GM12878 (cell line): ENCODE measurements around the gene TRPV5. TPM values are rescaled to one million over a fixed set of nuclear protein-coding genes. Genes with fewer than 3 reads are reported as not detected.

Source experiments
- ATAC-seq: fragments of 200-7000 bp; cut with Tn5 transposase; 3 replicates; pipeline ENCODE4 v1.9.1; 2020; ENCODE audit warnings: mild to moderate bottlenecking, moderate library complexity
- BruUV-seq: library from RNA; stranded (reverse); fragments of 400-500 nt; replicated peaks from 2 replicates; lab custom pipeline; 2021; lab: Mats Ljungman, UMichigan
- CTCF ChIA-PET: fragments of 300-600 bp; sonication (Branson Sonifier 250); formaldehyde crosslinking; extraction: SDS; loops from one replicate; lab custom pipeline; 2021; ENCODE audit warnings: inconsistent platforms; lab: Yijun Ruan, JAX
- POLR2A ChIA-PET: fragments of 350-600 bp; formaldehyde crosslinking; extraction: SDS; loops from one replicate; lab custom pipeline; 2021; ENCODE audit warnings: inconsistent platforms; lab: Charles Lee
- RAD21 ChIA-PET: fragments of 300-600 bp; sonication (Branson Sonifier 250); formaldehyde crosslinking; loops from one replicate; lab custom pipeline; 2023; ENCODE audit warnings: antibody characterized with exemption; ENCODE audit not compliant: unreplicated experiment; lab: Charles Lee
- SMC1A ChIA-PET: fragments of 300-600 bp; sonication (Branson Sonifier 250); formaldehyde crosslinking; loops from one replicate; lab custom pipeline; 2023; ENCODE audit not compliant: unreplicated experiment, uncharacterized antibody; lab: Charles Lee
- DNase-seq: peaks from one replicate; pipeline ENCODE4 v3.0.0-alpha.2; 2011; ENCODE audit warnings: low read depth, low spot score
- FAIRE-seq: peaks from 3 replicates; lab custom pipeline; 2011; peaks lifted over from hg19 to GRCh38; lab: Jason Lieb, UNC
- H2AFZ ChIP-seq: 2 replicates; pipeline ENCODE4 v1.6.0; 2011; ENCODE audit warnings: low read depth, low read length, control low read depth; ENCODE audit not compliant: control insufficient read depth
- H3K27ac ChIP-seq: 2 replicates; pipeline ENCODE4 v1.5.1; 2011; ENCODE audit warnings: control low read depth; ENCODE audit not compliant: control insufficient read depth, insufficient read depth
- H3K27me3 ChIP-seq, 2 experiments: replicated peaks in 1 of 2; 2 replicates each; pipeline versions ENCODE4 v1.6.0 to v1.6.1; 2011; ENCODE audit warnings: low read length in 1 of 2; ENCODE audit not compliant: control insufficient read depth in 2 of 2, insufficient read depth in 2 of 2
- H3K36me3 ChIP-seq, 2 experiments: 2 replicates each; pipeline ENCODE4 v1.5.1; 2011; ENCODE audit warnings: low read length in 1 of 2; ENCODE audit not compliant: control insufficient read depth in 2 of 2, insufficient read depth in 2 of 2
- H3K4me1 ChIP-seq: 2 replicates; pipeline ENCODE4 v1.6.1; 2011; ENCODE audit warnings: mild to moderate bottlenecking, low read length, moderate library complexity, mixed read lengths; ENCODE audit not compliant: control insufficient read depth, insufficient read depth
- H3K4me2 ChIP-seq: 2 replicates; pipeline ENCODE4 v1.6.0; 2011; ENCODE audit warnings: control low read depth; ENCODE audit not compliant: control insufficient read depth, insufficient read depth
- H3K4me3 ChIP-seq: fragments of 200-600 bp; sonication (generic); 2 replicates; pipeline ENCODE4 v1.5.1; 2016
- H3K79me2 ChIP-seq: 2 replicates; pipeline ENCODE4 v1.6.0; 2011; ENCODE audit warnings: low read length; ENCODE audit not compliant: control insufficient read depth, insufficient read depth
- H3K9ac ChIP-seq: 2 replicates; pipeline ENCODE4 v1.8.0; 2011; ENCODE audit warnings: low read length, control low read depth, mixed read lengths; ENCODE audit not compliant: control insufficient read depth, insufficient read depth
- H3K9me3 ChIP-seq: replicated peaks from 3 replicates; pipeline ENCODE4 v1.5.1; 2011; ENCODE audit warnings: mild to moderate bottlenecking, low read length; ENCODE audit not compliant: control insufficient read depth, insufficient read depth
- H4K20me1 ChIP-seq: 2 replicates; pipeline ENCODE4 v1.6.0; 2011; ENCODE audit not compliant: control insufficient read depth, insufficient read depth
- EED ChIP-seq: sonication (generic); IDR thresholded peaks from 2 replicates; pipeline ENCODE4 v1.6.1; 2016; ENCODE audit warnings: antibody characterized with exemption, low read depth
- EGR1 ChIP-seq, 2 experiments: IDR thresholded peaks; 1 replicate in 1 of 2; 2 replicates in 1 of 2; pipeline ENCODE4 v1.6.1; 2011 to 2012; ENCODE audit warnings: low read depth in 2 of 2, low read length in 2 of 2, borderline replicate concordance in 1 of 2, mild to moderate bottlenecking in 1 of 2, moderate library complexity in 1 of 2
- EZH2 ChIP-seq: IDR thresholded peaks from 2 replicates; pipeline ENCODE4 v1.6.1; 2012; ENCODE audit warnings: low read depth, mild to moderate bottlenecking, control low read depth, inconsistent platforms, low read length, borderline replicate concordance; ENCODE audit not compliant: control insufficient read depth
- FOXM1 ChIP-seq: IDR thresholded peaks from 2 replicates; pipeline ENCODE4 v1.6.1; 2012; ENCODE audit warnings: low read depth, mild to moderate bottlenecking, inconsistent platforms, low read length, moderate library complexity
- GATAD2B ChIP-seq: fragments of 450-650 bp; conservative IDR thresholded peaks from 2 replicates; pipeline ENCODE4 v1.6.1; 2017; ENCODE audit warnings: low read depth, mild to moderate bottlenecking, moderate library complexity
- PAX8 ChIP-seq: fragments of 450-650 bp; IDR thresholded peaks from 2 replicates; pipeline ENCODE4 v1.6.1; 2017; ENCODE audit warnings: mild to moderate bottlenecking, moderate library complexity
- PBX3 ChIP-seq: IDR thresholded peaks from 2 replicates; pipeline ENCODE4 v1.6.1; 2011; ENCODE audit warnings: mild to moderate bottlenecking, low read depth, low read length, moderate library complexity; ENCODE audit not compliant: insufficient replicate concordance
- POLR2AphosphoS2 ChIP-seq: IDR thresholded peaks from 2 replicates; pipeline ENCODE4 v1.6.1; 2011; ENCODE audit warnings: low read depth, mild to moderate bottlenecking, low read length, improper control_type of control experiment, moderate library complexity
- POLR2AphosphoS5 ChIP-seq: IDR thresholded peaks from 2 replicates; pipeline ENCODE4 v1.6.1; 2011; ENCODE audit warnings: mild to moderate bottlenecking, low read length, inconsistent platforms
- RAD21 ChIP-seq: IDR thresholded peaks from 2 replicates; pipeline ENCODE4 v1.6.1; 2011; ENCODE audit warnings: mild to moderate bottlenecking, low read depth, low read length, moderate library complexity; ENCODE audit not compliant: insufficient read depth
- SREBF1 ChIP-seq: IDR thresholded peaks from 2 replicates; pipeline ENCODE4 v1.6.1; 2012; ENCODE audit warnings: mild to moderate bottlenecking, low read length
- TCF3 ChIP-seq: IDR thresholded peaks from 2 replicates; pipeline ENCODE4 v1.6.1; 2012; ENCODE audit warnings: low read depth, mild to moderate bottlenecking, low read length, borderline replicate concordance; ENCODE audit not compliant: insufficient read depth
- YBX1 ChIP-seq: fragments of 450-650 bp; IDR thresholded peaks from 2 replicates; pipeline ENCODE4 v1.6.1; 2016; ENCODE audit warnings: antibody characterized with exemption
- ZBTB33 ChIP-seq: fragments of 450-650 bp; IDR thresholded peaks from 2 replicates; pipeline ENCODE4 v1.6.1; 2017; ENCODE audit warnings: mild to moderate bottlenecking
- ZSCAN29 ChIP-seq: fragments of 450-650 bp; IDR thresholded peaks from 2 replicates; pipeline ENCODE4 v1.6.1; 2017; ENCODE audit warnings: mild to moderate bottlenecking, moderate library complexity
- WGBS: methylation state at CpG from one replicate; pipeline ENCODE4 v1.1.6; 2016; ENCODE audit warnings: low lambda C conversion rate; ENCODE audit not compliant: insufficient replicate concordance, insufficient coverage; ENCODE audit errors: missing lambda C conversion rate; 5-methylcytosine and 5-hydroxymethylcytosine counted together
- in situ Hi-C: fragments of 300-500 bp; cut with MboI; formaldehyde crosslinking; loops from 9 replicates; pipeline ENCODE4 v1.14.3; 2018; ENCODE audit warnings: mixed read lengths
- intact Hi-C: fragments of 100-400 bp; cut with micrococcal nuclease; formaldehyde crosslinking; loops from one replicate; pipeline ENCODE4 v1.14.2; 2022; ENCODE audit not compliant: unreplicated experiment
- polyA plus RNA-seq, 11 experiments: library from polyadenylated mRNA; depleted of rRNA in 4 of 11; unstranded in 6 of 11; stranded (reverse) in 5 of 11; fragments of >200 nt; fragmentation: Nextera tagmentation in 4 of 11; fragmentation: Illumina TruSeq in 1 of 11; extraction: Ambion mirVana in 4 of 11; extraction: Trizol in 1 of 11; gene quantifications; 1 replicate in 1 of 11; 2 replicates in 10 of 11; pipeline versions ENCODE4 v1.2.1 to v1.2.3, GENCODE V29; 2011 to 2016; ENCODE audit warnings: inconsistent platforms in 2 of 11, missing spikeins in 2 of 11, low read depth in 1 of 11
- total RNA-seq, 4 experiments: library from RNA; depleted of rRNA in 3 of 4; stranded (reverse); fragments of >200 nt in 3 of 4; fragmentation: Illumina TruSeq in 1 of 4; extraction: Trizol in 1 of 4; gene quantifications; 2 replicates each; pipeline versions ENCODE4 v1.2.1 to v1.2.3, GENCODE V29; 2013 to 2021
- TF ChIP-seq, protein P1 (sequence below): IDR thresholded peaks from 2 replicates; pipeline ENCODE4 v1.6.1; 2012; ENCODE audit warnings: mild to moderate bottlenecking, low read depth, low read length

TRPV5 gene
- total and polyA plus RNA-seq, 10 of the 15 experiments (the other 5 are each of a cell fraction or from before 2014, with no cell fraction given), result not detected

DNA sequence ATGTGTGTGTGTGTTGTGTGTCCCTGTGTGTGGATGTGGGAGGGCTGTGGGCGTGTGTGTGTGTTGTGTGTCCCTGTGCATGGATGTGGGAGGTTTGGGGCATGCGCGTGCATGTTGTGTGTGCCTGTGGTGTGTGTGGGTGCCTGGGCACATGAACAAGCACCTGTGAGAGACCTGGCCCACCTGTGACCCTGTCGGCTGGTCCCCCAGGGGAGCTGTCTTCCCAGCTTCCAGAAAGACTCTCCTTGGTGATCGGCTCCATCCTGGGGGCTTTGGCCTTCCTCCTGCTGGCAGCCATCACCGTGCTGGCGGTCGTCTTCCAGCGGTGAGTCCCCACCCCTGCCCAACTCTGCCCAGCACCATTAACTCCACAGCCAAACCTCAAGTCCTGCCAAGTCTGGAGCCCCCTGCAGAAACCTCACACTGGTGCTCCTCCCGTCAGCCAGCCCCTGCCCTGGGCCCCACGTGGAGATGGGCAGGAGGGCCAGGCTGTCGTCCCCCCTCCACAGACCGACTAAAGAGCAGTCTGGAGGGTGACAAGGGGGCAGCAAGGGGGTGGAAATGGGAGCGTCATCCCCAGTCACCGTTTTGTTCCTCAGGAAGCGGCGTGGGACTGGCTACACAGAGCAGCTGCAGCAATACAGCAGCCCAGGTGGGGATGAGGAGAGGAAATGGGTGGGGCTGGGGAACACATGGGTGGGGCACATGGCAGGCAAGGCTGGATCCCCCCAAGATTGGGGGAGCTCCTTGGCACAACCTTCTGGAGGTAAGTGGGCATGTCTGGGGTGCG lies 66.0 kb downstream of the TRPV5 start:
- Histone ChIP-seq H2AFZ (no peak overlapping the region), H3K4me3 (no peak overlapping the region), H3K27me3 (no peaks in the 10 kb centered on the region), H3K36me3 (no peaks in the 10 kb centered on the region), H3K9ac (no peak overlapping the region), H3K4me2 (no peak overlapping the region), H3K79me2 (no peaks in the 10 kb centered on the region), H4K20me1 (no peaks in the 10 kb centered on the region), H3K27ac (no peak overlapping the region), H3K4me1 (no peaks in the 10 kb centered on the region), H3K9me3 (no peaks in the 10 kb centered on the region)
- CTCF ChIA-PET, result interaction anchor here (1.9 to 2.0 kb wide), 2 partner anchors 13 to 16 kb away, joined by 8 to 11 read pairs; no protein-coding TSS in a partner anchor
- DNase-seq (no peak), FAIRE-seq (no peak), ATAC-seq (no peak)
- 51% methylated on average over 17 of the region's 18 CpGs for WGBS
- SMC1A ChIA-PET, result interaction anchor here (0.9 to 1.5 kb wide), 2 partner anchors 55 to 84 kb away, joined by 3 read pairs; no protein-coding TSS in a partner anchor
- POLR2A ChIA-PET, result no interaction called here
- TF ChIP-seq EGR1 (IDR thresholded peaks at IDR 0.05; ENCODE audit: borderline replicate concordance in 1 of 2, low read depth in 2 of 2, low read length in 2 of 2) (no peak), EED (no peak), SREBF1 (no peak), ZBTB33 (no peak), RAD21 (no peak), GATAD2B (no peak), POLR2AphosphoS2 (no peak), YBX1 (no peak), POLR2AphosphoS5 (no peak), FOXM1 (no peak), ZSCAN29 (no peak), EZH2 (no peak), PAX8 (no peak), TCF3 (no peak), PBX3 (no peak)
- TF ChIP-seq, protein P1, sequence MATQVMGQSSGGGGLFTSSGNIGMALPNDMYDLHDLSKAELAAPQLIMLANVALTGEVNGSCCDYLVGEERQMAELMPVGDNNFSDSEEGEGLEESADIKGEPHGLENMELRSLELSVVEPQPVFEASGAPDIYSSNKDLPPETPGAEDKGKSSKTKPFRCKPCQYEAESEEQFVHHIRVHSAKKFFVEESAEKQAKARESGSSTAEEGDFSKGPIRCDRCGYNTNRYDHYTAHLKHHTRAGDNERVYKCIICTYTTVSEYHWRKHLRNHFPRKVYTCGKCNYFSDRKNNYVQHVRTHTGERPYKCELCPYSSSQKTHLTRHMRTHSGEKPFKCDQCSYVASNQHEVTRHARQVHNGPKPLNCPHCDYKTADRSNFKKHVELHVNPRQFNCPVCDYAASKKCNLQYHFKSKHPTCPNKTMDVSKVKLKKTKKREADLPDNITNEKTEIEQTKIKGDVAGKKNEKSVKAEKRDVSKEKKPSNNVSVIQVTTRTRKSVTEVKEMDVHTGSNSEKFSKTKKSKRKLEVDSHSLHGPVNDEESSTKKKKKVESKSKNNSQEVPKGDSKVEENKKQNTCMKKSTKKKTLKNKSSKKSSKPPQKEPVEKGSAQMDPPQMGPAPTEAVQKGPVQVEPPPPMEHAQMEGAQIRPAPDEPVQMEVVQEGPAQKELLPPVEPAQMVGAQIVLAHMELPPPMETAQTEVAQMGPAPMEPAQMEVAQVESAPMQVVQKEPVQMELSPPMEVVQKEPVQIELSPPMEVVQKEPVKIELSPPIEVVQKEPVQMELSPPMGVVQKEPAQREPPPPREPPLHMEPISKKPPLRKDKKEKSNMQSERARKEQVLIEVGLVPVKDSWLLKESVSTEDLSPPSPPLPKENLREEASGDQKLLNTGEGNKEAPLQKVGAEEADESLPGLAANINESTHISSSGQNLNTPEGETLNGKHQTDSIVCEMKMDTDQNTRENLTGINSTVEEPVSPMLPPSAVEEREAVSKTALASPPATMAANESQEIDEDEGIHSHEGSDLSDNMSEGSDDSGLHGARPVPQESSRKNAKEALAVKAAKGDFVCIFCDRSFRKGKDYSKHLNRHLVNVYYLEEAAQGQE, result no peak
- in situ Hi-C loops, result no loop called here
- RAD21 ChIA-PET, result interaction anchor here (1.5 to 2.4 kb wide), 2 partner anchors 50 to 56 kb away, joined by 3 to 23 read pairs; no protein-coding TSS in a partner anchor
- intact Hi-C loops, result no loop called here
- BruUV-seq, result no TSS peak
